ENCODE results near the gene FOXL3.

GRCh38 chr7:288671-289101 lies 1.3 kb upstream of the FOXL3 start:
- TF ChIP-seq CTCF (IDR thresholded peaks at IDR 0.05): no peak
- no peak for TF ChIP-seq POLR2A (IDR thresholded peaks at IDR 0.05)
- TF ChIP-seq EP300 (IDR thresholded peaks at IDR 0.05): no peak
- no peak for TF ChIP-seq POLR2AphosphoS5 (IDR thresholded peaks at IDR 0.05)
